Calu3 (cell line): ENCODE results near the gene ANKRD35. TPM values are rescaled to one million over a fixed set of nuclear protein-coding genes. Genes with fewer than 3 reads are reported as not detected.

Experiments used
- BruUV-seq: library from RNA; stranded (reverse); fragments of 400-500 nt; replicated peaks from 2 replicates; lab custom pipeline; 2021; lab: Mats Ljungman, UMichigan
- CTCF ChIA-PET: fragments of 300-600 bp; sonication (Branson Sonifier 250); formaldehyde crosslinking; loops from one replicate; lab custom pipeline; 2022; ENCODE audit warnings: antibody characterized with exemption; lab: Charles Lee
- DNase-seq: peaks from one replicate; pipeline ENCODE4 v3.0.0; 2022
- H3K27ac Mint-ChIP-seq: one replicate; pipeline ENCODE4 v1.8.0; 2022; ENCODE audit warnings: mixed read lengths; ENCODE audit not compliant: unreplicated experiment
- H3K27me3 Mint-ChIP-seq: one replicate; pipeline ENCODE4 v1.8.0; 2022; ENCODE audit warnings: mixed read lengths; ENCODE audit not compliant: unreplicated experiment
- H3K36me3 Mint-ChIP-seq: one replicate; pipeline ENCODE4 v1.8.0; 2022; ENCODE audit warnings: mild to moderate bottlenecking, moderate library complexity, mixed read lengths; ENCODE audit not compliant: insufficient read depth, unreplicated experiment
- H3K4me1 Mint-ChIP-seq: one replicate; pipeline ENCODE4 v1.8.0; 2022; ENCODE audit warnings: mild to moderate bottlenecking, low read depth, mixed read lengths; ENCODE audit not compliant: unreplicated experiment
- H3K4me3 Mint-ChIP-seq: one replicate; pipeline ENCODE4 v1.8.0; 2022; ENCODE audit warnings: mild to moderate bottlenecking, low read depth, moderate library complexity, mixed read lengths; ENCODE audit not compliant: unreplicated experiment
- H3K9me3 Mint-ChIP-seq: one replicate; pipeline ENCODE4 v1.8.0; 2022; ENCODE audit warnings: low read depth, mixed read lengths; ENCODE audit not compliant: unreplicated experiment
- intact Hi-C: fragments of 100-400 bp; cut with micrococcal nuclease; formaldehyde crosslinking; loops from one replicate; pipeline ENCODE4 v1.10.0; 2022; ENCODE audit not compliant: unreplicated experiment
- total RNA-seq: library from RNA; stranded (reverse); gene quantifications from 2 replicates; pipeline ENCODE4 v1.2.3, GENCODE V29; 2022
- TF ChIP-seq, protein P1 (sequence below): fragments of 200-600 bp; IDR thresholded peaks from one replicate; pipeline ENCODE4 v1.8.0; 2022; ENCODE audit warnings: antibody characterized with exemption; ENCODE audit not compliant: unreplicated experiment

Gene ANKRD35
- total RNA-seq, 1 experiment from 2014 or later, result not detected

GRCh38 chr1:145908653-145909052 is 23.0 kb upstream of the ANKRD35 start:
- Mint-ChIP-seq H3K4me3 (no peak overlapping the region), H3K4me1 (no peaks in the 10 kb centered on the region), H3K36me3 (peaks cover 5% of the 10 kb centered on the region), H3K27me3 (no peaks in the 10 kb centered on the region), H3K27ac (no peak overlapping the region), H3K9me3 (no peaks in the 10 kb centered on the region)
- no TSS peak for BruUV-seq
- no peak for DNase-seq
- intact Hi-C loops, result no loop called here
- CTCF ChIA-PET, result interaction anchor here (0.7 to 5.5 kb wide), 5 partner anchors 17 to 70 kb away, joined by 3 to 53 read pairs (median 4); partner anchors contain the start of genes NUDT17 and RBM8A
- TF ChIP-seq, protein P1, sequence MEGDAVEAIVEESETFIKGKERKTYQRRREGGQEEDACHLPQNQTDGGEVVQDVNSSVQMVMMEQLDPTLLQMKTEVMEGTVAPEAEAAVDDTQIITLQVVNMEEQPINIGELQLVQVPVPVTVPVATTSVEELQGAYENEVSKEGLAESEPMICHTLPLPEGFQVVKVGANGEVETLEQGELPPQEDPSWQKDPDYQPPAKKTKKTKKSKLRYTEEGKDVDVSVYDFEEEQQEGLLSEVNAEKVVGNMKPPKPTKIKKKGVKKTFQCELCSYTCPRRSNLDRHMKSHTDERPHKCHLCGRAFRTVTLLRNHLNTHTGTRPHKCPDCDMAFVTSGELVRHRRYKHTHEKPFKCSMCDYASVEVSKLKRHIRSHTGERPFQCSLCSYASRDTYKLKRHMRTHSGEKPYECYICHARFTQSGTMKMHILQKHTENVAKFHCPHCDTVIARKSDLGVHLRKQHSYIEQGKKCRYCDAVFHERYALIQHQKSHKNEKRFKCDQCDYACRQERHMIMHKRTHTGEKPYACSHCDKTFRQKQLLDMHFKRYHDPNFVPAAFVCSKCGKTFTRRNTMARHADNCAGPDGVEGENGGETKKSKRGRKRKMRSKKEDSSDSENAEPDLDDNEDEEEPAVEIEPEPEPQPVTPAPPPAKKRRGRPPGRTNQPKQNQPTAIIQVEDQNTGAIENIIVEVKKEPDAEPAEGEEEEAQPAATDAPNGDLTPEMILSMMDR, result no peak

- no peak for DNase-seq
- H3K27ac Mint-ChIP-seq, result no peak overlapping the region
- intact Hi-C loops, result no loop called here
- peaks cover 5% of the 10 kb centered on the region for H3K36me3 Mint-ChIP-seq
- H3K27me3 Mint-ChIP-seq, result no peaks in the 10 kb centered on the region
- BruUV-seq, result no TSS peak
- H3K4me1 Mint-ChIP-seq, result no peaks in the 10 kb centered on the region
- no peaks in the 10 kb centered on the region for H3K9me3 Mint-ChIP-seq
- CTCF ChIA-PET, result interaction anchor here (1.1 to 5.5 kb wide), 2 partner anchors 11 to 15 kb away, joined by 3 to 53 read pairs; partner anchors contain the start of gene PEX11B
- no peak overlapping the region for H3K4me3 Mint-ChIP-seq
- TF ChIP-seq, protein P1, result no peak
Observed at GRCh38 chr1:145906954-145907753, 21.5 kb upstream of the ANKRD35 start.

- BruUV-seq, result no TSS peak
Observed at GRCh38 chr1:145901312-145902021, 15.8 kb upstream of the ANKRD35 start.

DNA sequence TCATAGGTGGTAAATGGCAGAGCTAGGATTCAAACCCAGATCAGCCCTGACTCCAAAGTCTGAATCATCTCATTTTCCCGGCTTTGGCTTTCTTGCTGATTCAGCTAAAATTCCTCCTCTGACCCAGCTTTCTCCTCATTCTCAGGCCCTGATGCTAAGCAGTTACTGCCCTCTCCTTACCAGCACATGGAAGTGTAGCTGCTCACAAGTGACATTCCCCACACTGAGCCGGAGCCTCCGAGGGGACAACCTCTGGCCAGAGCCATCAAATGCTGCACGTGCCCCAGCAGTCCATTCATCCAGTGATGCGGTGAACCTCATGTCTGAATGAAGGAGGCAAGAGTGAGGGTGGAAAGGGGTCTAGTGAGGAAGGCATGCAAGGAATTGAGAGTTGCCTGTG is 13.1 kb upstream of the ANKRD35 start:
- H3K9me3 Mint-ChIP-seq, result no peaks in the 10 kb centered on the region
- H3K36me3 Mint-ChIP-seq, result no peaks in the 10 kb centered on the region
- DNase-seq, result no peak
- CTCF ChIA-PET, result interaction anchor here (1.5 kb wide), 1 partner anchor 17 kb away, joined by 3 read pairs; no protein-coding TSS in a partner anchor
- TF ChIP-seq, protein P1, result no peak
- peaks cover 1% of the 10 kb centered on the region for H3K4me1 Mint-ChIP-seq
- H3K27ac Mint-ChIP-seq, result no peak overlapping the region
- no peaks in the 10 kb centered on the region for H3K27me3 Mint-ChIP-seq
- BruUV-seq, result no TSS peak
- no peak overlapping the region for H3K4me3 Mint-ChIP-seq
- intact Hi-C loops, result no loop called here

More at GRCh38 chr1:145901312-145902021, 15.8 kb upstream of the ANKRD35 start:
- Mint-ChIP-seq H3K9me3 (no peaks in the 10 kb centered on the region), H3K4me1 (no peaks in the 10 kb centered on the region), H3K4me3 (no peak overlapping the region), H3K27me3 (no peaks in the 10 kb centered on the region), H3K36me3 (no peaks in the 10 kb centered on the region), H3K27ac (no peak overlapping the region)
- no peak for DNase-seq
- CTCF ChIA-PET, result interaction anchor here (0.6 to 1.0 kb wide), 2 partner anchors 9 to 43 kb away, joined by 3 to 5 read pairs; partner anchors contain the start of gene PIAS3
- TF ChIP-seq, protein P1, result no peak
- intact Hi-C loops, result no loop called here
